Lung (tissue), 12 donors: ENCODE results near the gene UPK3A. TPM values are rescaled to one million over a fixed set of nuclear protein-coding genes. Genes with fewer than 3 reads are reported as not detected.

Experiments used
- ATAC-seq: fragments of 200-7000 bp; cut with Tn5 transposase; one replicate; pipeline ENCODE4 v1.9.1; 2020; ENCODE audit warnings: moderate number of reproducible peaks; ENCODE audit not compliant: insufficient read depth, low FRiP score
- DNase-seq, 3 donors: peaks; one replicate each; pipeline ENCODE4 v3.0.0-alpha.2; 2013 to 2017
- H3K27ac ChIP-seq, 2 donors: one replicate each; pipeline ENCODE4 v1.5.1; 2013; ENCODE audit warnings: mild to moderate bottlenecking in 2 of 2, moderate library complexity in 2 of 2, control low read depth in 1 of 2, inconsistent platforms in 1 of 2, low read depth in 1 of 2, low read length in 1 of 2
- H3K27me3 ChIP-seq, 3 donors: one replicate each; pipeline ENCODE4 v1.5.1; 2013; ENCODE audit warnings: low read length in 2 of 3; ENCODE audit not compliant: control insufficient read depth in 3 of 3, insufficient read depth in 3 of 3
- H3K36me3 ChIP-seq, 4 donors: one replicate each; pipeline ENCODE4 v1.5.1; 2013; ENCODE audit warnings: low read length in 4 of 4, mild to moderate bottlenecking in 1 of 4, moderate library complexity in 1 of 4; ENCODE audit not compliant: control insufficient read depth in 4 of 4, insufficient read depth in 4 of 4
- H3K4me1 ChIP-seq, 5 donors: one replicate each; pipeline ENCODE4 v1.5.1; 2013; ENCODE audit warnings: low read length in 5 of 5, mild to moderate bottlenecking in 2 of 5, moderate library complexity in 1 of 5; ENCODE audit not compliant: control insufficient read depth in 5 of 5, insufficient read depth in 5 of 5
- H3K4me3 ChIP-seq: one replicate; pipeline ENCODE4 v1.5.1; 2013; ENCODE audit warnings: mild to moderate bottlenecking, control low read depth, moderate library complexity
- H3K9ac ChIP-seq, 2 donors: one replicate each; pipeline ENCODE4 v1.5.1; 2013; ENCODE audit warnings: low read length in 2 of 2, control low read depth in 1 of 2; ENCODE audit not compliant: insufficient read depth in 1 of 2
- H3K9me3 ChIP-seq, 4 donors: one replicate each; pipeline ENCODE4 v1.5.1; 2013; ENCODE audit warnings: low read length in 3 of 4, mild to moderate bottlenecking in 1 of 4, moderate library complexity in 1 of 4; ENCODE audit not compliant: control insufficient read depth in 4 of 4, insufficient read depth in 3 of 4
- WGBS, 2 donors: extraction: QIAGEN DNeasy Blood & Tissue Kit; methylation state at CpG; one replicate each; pipeline ENCODE4 v1.1.7; 2013; 5-methylcytosine and 5-hydroxymethylcytosine counted together
- polyA plus RNA-seq, 2 donors: library from polyadenylated mRNA; stranded (reverse); fragments of 200-250 nt; gene quantifications; one replicate each; pipeline ENCODE4 v1.2.1, GENCODE V29; 2013
- total RNA-seq, 2 donors: library from RNA; depleted of rRNA in 1 of 2; stranded (reverse); fragments of >200 nt in 1 of 2; gene quantifications; one replicate each; pipeline ENCODE4 v1.2.1, GENCODE V29; 2014 to 2021
- TF ChIP-seq, protein P1 (sequence below): IDR thresholded peaks from 2 replicates; pipeline ENCODE4 v1.5.1; 2012; ENCODE audit warnings: mild to moderate bottlenecking; ENCODE audit errors: control extremely low read depth, extremely low read depth
- donor health status: control.
- donor health status: control.
- donor health status: Bipolar disorder and iron deficiency.
- donor health status: healthy.
- donor health status: DM: yes; HTN: yes; CAD: no.

The UPK3A gene
- total and polyA plus RNA-seq, 4 donors = 0.30 to 0.55 TPM; not detected in 2

DNA sequence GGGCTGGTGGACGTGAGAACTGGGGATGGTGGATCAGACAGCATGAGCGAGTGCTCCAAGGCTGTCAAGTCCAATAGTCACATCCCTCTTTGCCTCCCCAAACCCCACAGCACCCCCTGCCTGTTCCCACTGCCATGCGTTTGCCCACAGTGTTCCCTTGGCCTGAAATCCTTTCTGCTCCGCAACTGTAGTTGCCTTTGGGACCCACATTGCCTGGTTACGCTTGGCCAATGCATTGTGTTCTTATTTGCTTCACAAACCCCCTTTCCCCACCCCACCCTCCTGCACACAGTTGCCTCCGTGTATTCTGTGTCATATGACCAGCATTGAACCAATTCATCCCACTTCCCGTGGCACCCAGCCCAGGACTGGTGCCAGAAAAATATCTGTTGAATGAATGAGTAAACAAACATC lies 42.0 kb upstream of the UPK3A start:
- Histone ChIP-seq H3K4me1 (peaks cover 0 to 17% (median 7%) of the 10 kb centered on the region in 5 donors), H3K9me3 (no peaks in the 10 kb centered on the region), H3K36me3 (peaks cover 0 to 2% (median 0%) of the 10 kb centered on the region in 4 donors), H3K27ac (no peak overlapping the region), H3K27me3 (no peaks in the 10 kb centered on the region), H3K9ac (no peak overlapping the region), H3K4me3 (no peak overlapping the region)
- DNase-seq (peak; percentile 53 to 73 (median 69)), ATAC-seq (no peak)
- TF ChIP-seq, protein P1, sequence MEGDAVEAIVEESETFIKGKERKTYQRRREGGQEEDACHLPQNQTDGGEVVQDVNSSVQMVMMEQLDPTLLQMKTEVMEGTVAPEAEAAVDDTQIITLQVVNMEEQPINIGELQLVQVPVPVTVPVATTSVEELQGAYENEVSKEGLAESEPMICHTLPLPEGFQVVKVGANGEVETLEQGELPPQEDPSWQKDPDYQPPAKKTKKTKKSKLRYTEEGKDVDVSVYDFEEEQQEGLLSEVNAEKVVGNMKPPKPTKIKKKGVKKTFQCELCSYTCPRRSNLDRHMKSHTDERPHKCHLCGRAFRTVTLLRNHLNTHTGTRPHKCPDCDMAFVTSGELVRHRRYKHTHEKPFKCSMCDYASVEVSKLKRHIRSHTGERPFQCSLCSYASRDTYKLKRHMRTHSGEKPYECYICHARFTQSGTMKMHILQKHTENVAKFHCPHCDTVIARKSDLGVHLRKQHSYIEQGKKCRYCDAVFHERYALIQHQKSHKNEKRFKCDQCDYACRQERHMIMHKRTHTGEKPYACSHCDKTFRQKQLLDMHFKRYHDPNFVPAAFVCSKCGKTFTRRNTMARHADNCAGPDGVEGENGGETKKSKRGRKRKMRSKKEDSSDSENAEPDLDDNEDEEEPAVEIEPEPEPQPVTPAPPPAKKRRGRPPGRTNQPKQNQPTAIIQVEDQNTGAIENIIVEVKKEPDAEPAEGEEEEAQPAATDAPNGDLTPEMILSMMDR = no peak
- 48 to 58% methylated on average over 7 of the region's 7 CpGs for WGBS, 2 donors

- DNase-seq (no peak), ATAC-seq (no peak)
- Histone ChIP-seq H3K4me1 (peaks cover 0 to 11% (median under 1%) of the 10 kb centered on the region in 5 donors), H3K36me3 (no peaks in the 10 kb centered on the region), H3K4me3 (no peak overlapping the region), H3K27me3 (no peaks in the 10 kb centered on the region), H3K27ac (no peak overlapping the region), H3K9me3 (no peaks in the 10 kb centered on the region), H3K9ac (no peak overlapping the region)
- WGBS, 2 donors = 44 to 71% methylated on average over 4 of the region's 4 CpGs
- TF ChIP-seq, protein P1 = no peak
Measured at GRCh38 chr22:45244916-45245315, 39.8 kb upstream of the UPK3A start.

DNA sequence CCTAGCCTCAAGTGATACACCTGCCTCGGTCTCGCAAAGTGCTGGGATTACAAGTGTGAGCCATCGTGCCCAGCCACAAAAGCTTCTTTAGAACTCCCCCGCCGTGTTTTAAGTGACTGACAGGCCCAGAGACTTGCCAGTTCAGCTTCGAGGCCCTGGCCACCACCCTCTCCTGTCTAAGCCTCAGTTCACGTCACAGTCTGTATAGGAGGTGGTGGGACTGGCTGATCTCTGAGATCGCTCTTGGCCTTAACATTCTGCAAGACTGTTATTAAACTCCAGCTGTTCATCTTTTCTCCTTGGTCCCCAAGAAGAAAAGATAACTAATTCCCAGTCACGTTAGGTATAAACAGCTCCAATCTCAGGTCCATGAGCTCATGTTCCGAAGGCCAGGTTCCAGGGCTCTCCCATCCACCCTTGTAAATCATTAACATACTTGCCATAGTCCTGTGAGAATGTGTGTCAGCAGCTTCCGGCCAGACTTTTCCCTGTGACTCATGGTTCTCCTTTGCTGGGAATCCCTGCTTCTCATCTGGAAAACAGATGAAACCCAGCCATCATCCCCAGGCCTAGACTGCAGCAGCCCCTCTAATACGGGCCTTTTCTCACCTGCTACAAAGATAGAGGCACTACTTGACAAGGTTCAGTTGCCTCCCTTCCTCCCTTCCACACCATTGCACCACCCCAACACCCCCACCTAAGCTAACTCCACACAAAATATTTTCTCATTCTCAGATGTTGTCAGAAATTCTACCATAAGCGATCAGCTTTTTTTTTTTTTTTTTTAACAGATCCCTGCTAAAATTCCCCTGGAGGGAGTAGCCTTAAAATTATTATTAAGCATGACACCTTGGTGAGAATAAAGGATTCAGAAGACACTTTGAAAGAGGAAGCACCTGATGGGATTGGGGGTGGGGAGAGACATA lies 38.4 kb upstream of the UPK3A start:
- ATAC-seq (peak; percentile 54), DNase-seq (peak; percentile 42 to 69 (median 54))
- WGBS, 2 donors = 57 to 78% methylated on average over 13 of the region's 13 CpGs
- H3K9ac ChIP-seq = no peak overlapping the region
- no peaks in the 10 kb centered on the region for H3K9me3 ChIP-seq
- TF ChIP-seq, protein P1 = no peak
- peak overlapping the region in 1 of 2 donors; percentile 68 for H3K27ac ChIP-seq
- H3K27me3 ChIP-seq = no peaks in the 10 kb centered on the region
- H3K4me3 ChIP-seq = no peak overlapping the region
- no peaks in the 10 kb centered on the region for H3K36me3 ChIP-seq
- H3K4me1 ChIP-seq = peaks cover 0 to 7% (median 0%) of the 10 kb centered on the region in 5 donors
